HCT116 (cell line): ENCODE results near the gene ARL15. TPM values are rescaled to one million over a fixed set of nuclear protein-coding genes. Genes with fewer than 3 reads are reported as not detected.

Source experiments
- ATAC-seq: fragments of 200-7000 bp; cut with Tn5 transposase; 2 replicates; pipeline ENCODE4 v1.9.1; 2020; ENCODE audit warnings: mild to moderate bottlenecking, moderate library complexity
- BruUV-seq: library from RNA; stranded (reverse); fragments of 400-500 nt; replicated peaks from 2 replicates; lab custom pipeline; 2021; lab: Mats Ljungman, UMichigan
- CTCF ChIA-PET: fragments of 300-600 bp; sonication (Branson Sonifier 250); formaldehyde crosslinking; loops from one replicate; lab custom pipeline; 2021; ENCODE audit warnings: antibody characterized with exemption; lab: Charles Lee
- POLR2A ChIA-PET: fragments of 300-600, 350-600 bp; sonication (Branson Sonifier 250); formaldehyde crosslinking; loops from one replicate; lab custom pipeline; 2021; ENCODE audit warnings: antibody characterized with exemption; lab: Charles Lee
- RAD21 ChIA-PET, 2 experiments: fragments of 300-600 bp; sonication (Branson Sonifier 250); formaldehyde crosslinking; loops; one replicate each; lab custom pipeline; 2023; ENCODE audit warnings: low total read pairs in 2 of 2; ENCODE audit not compliant: uncharacterized antibody in 2 of 2, unreplicated experiment in 2 of 2, low non-redundant PET in 1 of 2; lab: Charles Lee
- DNase-seq: peaks from one replicate; pipeline ENCODE4 v3.0.0-alpha.2; 2010; ENCODE audit warnings: low read depth, low spot score
- H2AFZ ChIP-seq: fragments of 200-600 bp; shearing (Covaris generic), sonication (generic); 2 replicates; pipeline ENCODE4 v1.6.1; 2017; ENCODE audit warnings: low read depth, mixed run types, mixed read lengths, antibody characterized with exemption, low read length; ENCODE audit not compliant: poor library complexity, severe bottlenecking
- H3K27ac ChIP-seq: 2 replicates; pipeline ENCODE4 v1.5.1; 2012; ENCODE audit warnings: low read depth, low read length
- H3K27me3 ChIP-seq: fragments of 200-600 bp; sonication (generic); 2 replicates; pipeline ENCODE4 v1.6.1; 2016; ENCODE audit warnings: mixed run types, low read length, mixed read lengths; ENCODE audit not compliant: insufficient read depth
- H3K36me3 ChIP-seq, 2 experiments: fragments of 200-500 bp in 1 of 2; fragments of 200-600 bp in 1 of 2; sonication (Bioruptor generic) in 1 of 2; sonication (generic) in 1 of 2; 2 replicates each; pipeline versions ENCODE4 v1.5.1 to v1.6.1; 2014 to 2016; ENCODE audit warnings: low read length in 2 of 2, inconsistent platforms in 1 of 2, mixed read lengths in 1 of 2, mixed run types in 1 of 2; ENCODE audit not compliant: insufficient read depth in 2 of 2, control insufficient read depth in 1 of 2
- H3K4me1 ChIP-seq, 2 experiments: fragments of 200-600 bp in 1 of 2; sonication (generic) in 1 of 2; 2 replicates each; pipeline versions ENCODE4 v1.5.1 to v1.6.1; 2012 to 2017; ENCODE audit warnings: low read length in 2 of 2, inconsistent platforms in 1 of 2, mild to moderate bottlenecking in 1 of 2, mixed read lengths in 1 of 2, mixed run types in 1 of 2, moderate library complexity in 1 of 2; ENCODE audit not compliant: insufficient read depth in 2 of 2, control insufficient read depth in 1 of 2
- H3K4me2 ChIP-seq: fragments of 200-600 bp; sonication (generic); 2 replicates; pipeline ENCODE4 v1.6.1; 2017; ENCODE audit warnings: mixed run types, low read length, mixed read lengths
- H3K4me3 ChIP-seq, 2 experiments: fragments of 200-600 bp in 1 of 2; sonication (generic) in 1 of 2; replicated peaks in 1 of 2; 2 replicates each; pipeline ENCODE4 v1.5.1; 2011 to 2016; ENCODE audit warnings: low read length in 2 of 2, control low read depth in 1 of 2, low read depth in 1 of 2, mild to moderate bottlenecking in 1 of 2, mixed read lengths in 1 of 2, mixed run types in 1 of 2
- H3K79me2 ChIP-seq: fragments of 200-600 bp; sonication (generic); 2 replicates; pipeline ENCODE4 v1.6.1; 2017; ENCODE audit warnings: mild to moderate bottlenecking, mixed run types, low read length, moderate library complexity, mixed read lengths; ENCODE audit not compliant: insufficient read depth
- H3K9ac ChIP-seq: fragments of 200-600 bp; sonication (generic); 2 replicates; pipeline ENCODE4 v1.6.1; 2016; ENCODE audit warnings: low read length, mixed read lengths
- H3K9me2 ChIP-seq: fragments of 200-600 bp; sonication (generic), shearing (Covaris generic); 2 replicates; pipeline ENCODE4 v1.6.1; 2017; ENCODE audit warnings: mixed run types, mild to moderate bottlenecking, moderate library complexity; ENCODE audit not compliant: insufficient read depth
- H3K9me3 ChIP-seq, 2 experiments: fragments of 200-500 bp in 1 of 2; fragments of 200-600 bp in 1 of 2; sonication (Bioruptor generic) in 1 of 2; sonication (generic) in 1 of 2; 2 replicates each; pipeline ENCODE4 v1.6.1; 2014 to 2017; ENCODE audit warnings: low read length in 2 of 2, mixed read lengths in 2 of 2, inconsistent platforms in 1 of 2, low read depth in 1 of 2, mild to moderate bottlenecking in 1 of 2, mixed run types in 1 of 2, moderate library complexity in 1 of 2; ENCODE audit not compliant: control insufficient read depth in 1 of 2, insufficient read depth in 1 of 2
- H4K20me1 ChIP-seq: fragments of 200-600 bp; sonication (generic), shearing (Covaris generic); 2 replicates; pipeline ENCODE4 v1.6.1; 2017; ENCODE audit warnings: mixed run types, mild to moderate bottlenecking, moderate library complexity; ENCODE audit not compliant: insufficient read depth
- CEBPB ChIP-seq: IDR thresholded peaks from 2 replicates; pipeline ENCODE4 v1.6.1; 2012; ENCODE audit warnings: low read depth
- EGR1 ChIP-seq: IDR thresholded peaks from 2 replicates; pipeline ENCODE4 v1.6.1; 2012; ENCODE audit warnings: low read depth
- ELF1 ChIP-seq: IDR thresholded peaks from 2 replicates; pipeline ENCODE4 v1.6.1; 2012; ENCODE audit warnings: low read depth, borderline replicate concordance
- RAD21 ChIP-seq: IDR thresholded peaks from 2 replicates; pipeline ENCODE4 v1.6.1; 2012; ENCODE audit warnings: low read depth, mild to moderate bottlenecking
- SP1 ChIP-seq: IDR thresholded peaks from 2 replicates; pipeline ENCODE4 v1.6.1; 2012; ENCODE audit warnings: low read depth
- YY1 ChIP-seq: IDR thresholded peaks from 2 replicates; pipeline ENCODE4 v1.6.1; 2011; ENCODE audit warnings: low read length, low read depth, moderate library complexity, mild to moderate bottlenecking; ENCODE audit not compliant: insufficient replicate concordance; ENCODE audit errors: extremely low read depth
- ZFX ChIP-seq: fragments of 450-650 bp; IDR thresholded peaks from 2 replicates; pipeline ENCODE4 v1.6.1; 2017
- intact Hi-C: fragments of 100-400 bp; cut with micrococcal nuclease; formaldehyde crosslinking; loops from 2 replicates; pipeline ENCODE4 v1.10.0; 2022
- total RNA-seq: library from RNA; stranded (reverse); gene quantifications from one replicate; pipeline ENCODE4 v1.2.1, GENCODE V29; 2021; ENCODE audit not compliant: unreplicated experiment
- TF ChIP-seq, protein P1 (sequence below): IDR thresholded peaks from 2 replicates; pipeline ENCODE4 v1.6.1; 2011; ENCODE audit warnings: mild to moderate bottlenecking, low read length, moderate library complexity; ENCODE audit not compliant: insufficient replicate concordance; ENCODE audit errors: extremely low read depth

Gene ARL15
- total RNA-seq, 1 experiment from 2014 or later = 15.0 TPM

DNA sequence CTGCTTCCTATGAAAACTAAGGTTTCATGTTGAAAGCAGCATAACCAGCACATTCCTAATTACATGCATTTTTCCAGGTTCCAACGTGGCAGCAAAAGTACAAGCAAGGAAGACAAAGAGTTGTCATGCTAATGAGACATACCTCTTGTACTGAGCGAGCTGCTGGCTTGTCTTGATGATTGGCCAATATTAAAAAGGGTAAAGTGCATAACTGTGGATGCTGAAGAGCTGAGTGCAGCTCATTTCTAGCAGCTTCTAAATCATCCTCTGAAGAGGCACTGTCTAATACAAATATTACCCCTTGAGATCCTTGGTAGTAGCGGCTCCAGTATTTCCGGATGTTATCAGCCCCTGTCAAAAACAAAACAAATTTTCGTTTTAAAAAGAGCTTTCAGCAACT lies 197.3 kb downstream of the ARL15 start:
- intact Hi-C loops = no loop called here
- Histone ChIP-seq H3K9me2 (no peaks in the 10 kb centered on the region), H3K79me2 (no peaks in the 10 kb centered on the region), H3K27me3 (no peaks in the 10 kb centered on the region), H3K9me3 (no peaks in the 10 kb centered on the region), H3K9ac (no peak overlapping the region), H3K36me3 (no peaks in the 10 kb centered on the region), H3K4me2 (no peak overlapping the region), H3K4me1 (no peaks in the 10 kb centered on the region), H4K20me1 (no peaks in the 10 kb centered on the region), H2AFZ (no peak overlapping the region)
- POLR2A ChIA-PET = no interaction called here
- no peak for ATAC-seq
- TF ChIP-seq YY1 = no peak
- no peak for TF ChIP-seq ZFX
- no peak for TF ChIP-seq CEBPB
- TF ChIP-seq EGR1 = no peak
- no peak for TF ChIP-seq ELF1
- TF ChIP-seq, all 23 proteins: peak for 0
- RAD21 ChIA-PET = no interaction called here
- Histone ChIP-seq H3K4me3 (no peak overlapping the region), H3K27ac (no peak overlapping the region)
- no TSS peak for BruUV-seq
- no peak for DNase-seq
- CTCF ChIA-PET = no interaction called here

DNA sequence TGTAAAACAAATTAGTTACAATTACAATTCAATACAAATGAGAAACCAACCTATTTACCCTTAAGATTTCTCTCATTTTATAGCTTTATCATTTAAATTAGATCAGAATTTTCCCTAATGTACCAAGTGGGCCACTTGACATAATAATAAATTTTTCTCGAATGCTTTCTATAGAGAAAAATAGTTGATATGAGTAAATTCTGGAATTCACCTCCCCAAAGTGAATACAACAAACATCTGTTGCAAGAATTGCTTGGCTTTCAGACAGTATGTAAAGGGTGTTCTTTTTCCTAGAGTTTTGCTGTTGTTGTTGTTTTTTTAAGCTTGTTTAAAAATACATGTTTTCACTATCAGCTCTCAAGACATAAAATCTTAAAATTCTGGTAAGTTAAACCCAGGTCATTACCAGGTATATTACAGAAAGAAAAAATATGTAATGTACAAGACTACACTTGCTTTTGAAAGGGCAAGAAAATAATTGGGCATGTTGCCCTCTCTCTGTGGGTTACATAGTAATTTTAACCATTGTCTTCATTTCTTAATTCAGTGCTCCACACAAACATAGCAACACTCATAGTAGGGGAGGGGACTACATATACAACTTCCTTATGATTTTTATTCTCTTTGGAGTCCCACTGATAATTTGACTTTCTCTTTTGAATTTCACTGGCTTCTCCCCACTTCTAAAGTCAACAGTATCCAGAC lies 200.6 kb downstream of the ARL15 start:
- DNase-seq = no peak
- POLR2A ChIA-PET = no interaction called here
- no peaks in the 10 kb centered on the region for H3K27me3 ChIP-seq
- CTCF ChIA-PET = no interaction called here
- H3K9me2 ChIP-seq = no peaks in the 10 kb centered on the region
- H3K9me3 ChIP-seq = no peaks in the 10 kb centered on the region
- H3K9ac ChIP-seq = no peak overlapping the region
- H4K20me1 ChIP-seq = no peaks in the 10 kb centered on the region
- H3K4me2 ChIP-seq = no peak overlapping the region
- no peak for ATAC-seq
- H3K36me3 ChIP-seq = no peaks in the 10 kb centered on the region
- no peak overlapping the region for H2AFZ ChIP-seq
- H3K4me1 ChIP-seq = no peaks in the 10 kb centered on the region
- H3K79me2 ChIP-seq = no peaks in the 10 kb centered on the region
- RAD21 ChIA-PET = no interaction called here
- no peak overlapping the region for H3K4me3 ChIP-seq
- H3K27ac ChIP-seq = no peak overlapping the region
- TF ChIP-seq SP1 (no peak), RAD21 (no peak)
- TF ChIP-seq, protein P1, sequence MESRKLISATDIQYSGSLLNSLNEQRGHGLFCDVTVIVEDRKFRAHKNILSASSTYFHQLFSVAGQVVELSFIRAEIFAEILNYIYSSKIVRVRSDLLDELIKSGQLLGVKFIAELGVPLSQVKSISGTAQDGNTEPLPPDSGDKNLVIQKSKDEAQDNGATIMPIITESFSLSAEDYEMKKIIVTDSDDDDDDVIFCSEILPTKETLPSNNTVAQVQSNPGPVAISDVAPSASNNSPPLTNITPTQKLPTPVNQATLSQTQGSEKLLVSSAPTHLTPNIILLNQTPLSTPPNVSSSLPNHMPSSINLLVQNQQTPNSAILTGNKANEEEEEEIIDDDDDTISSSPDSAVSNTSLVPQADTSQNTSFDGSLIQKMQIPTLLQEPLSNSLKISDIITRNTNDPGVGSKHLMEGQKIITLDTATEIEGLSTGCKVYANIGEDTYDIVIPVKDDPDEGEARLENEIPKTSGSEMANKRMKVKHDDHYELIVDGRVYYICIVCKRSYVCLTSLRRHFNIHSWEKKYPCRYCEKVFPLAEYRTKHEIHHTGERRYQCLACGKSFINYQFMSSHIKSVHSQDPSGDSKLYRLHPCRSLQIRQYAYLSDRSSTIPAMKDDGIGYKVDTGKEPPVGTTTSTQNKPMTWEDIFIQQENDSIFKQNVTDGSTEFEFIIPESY = no peak
- TF ChIP-seq, all 23 proteins: peak for 0
- intact Hi-C loops = no loop called here
- BruUV-seq = no TSS peak
